ENCODE measurements around the gene MRPS18A. TPM values are rescaled to one million over a fixed set of nuclear protein-coding genes. Genes with fewer than 3 reads are reported as not detected.

Gene MRPS18A
- total RNA-seq, 2 experiments from 2014 or later: 37.3 to 46.4 TPM

Other genes with a start within 250 kb of the MRPS18A start
- not detected for gene DLK2, start 232.2 kb downstream of the MRPS18A start, total RNA-seq
- gene TJAP1, start 210.2 kb downstream of the MRPS18A start, total RNA-seq: 10 to 100 TPM; 36.5 to 41.8 TPM
- under 1 TPM; 0.48 to 0.52 TPM for gene LRRC73, start 177.4 kb downstream of the MRPS18A start, total RNA-seq
- 10 to 100 TPM; 68.1 to 71.7 TPM for gene YIPF3, start 170.9 kb downstream of the MRPS18A start, total RNA-seq
- 10 to 100 TPM; 23.1 to 33.4 TPM for gene POLR1C, start 170.7 kb downstream of the MRPS18A start, total RNA-seq
- gene XPO5, start 111.8 kb downstream of the MRPS18A start, total RNA-seq: 10 to 100 TPM; 55.5 to 60.3 TPM
- 10 to 100 TPM; 80.3 to 87.0 TPM for gene POLH, start 111.6 kb downstream of the MRPS18A start, total RNA-seq
- 10 to 100 TPM; 91.9 to 98.3 TPM for gene GTPBP2, start 58.5 kb downstream of the MRPS18A start, total RNA-seq
- 10 to 100 TPM; 41.8 to 44.3 TPM for gene MAD2L1BP, start 52.0 kb downstream of the MRPS18A start, total RNA-seq
- not detected for gene RSPH9, start 42.8 kb downstream of the MRPS18A start, total RNA-seq
- gene VEGFA, start 82.4 kb upstream of the MRPS18A start, total RNA-seq: 10 to 100 TPM; 23.7 to 25.8 TPM